ENCODE results near the gene ZNF646.
A peak's percentile ranks its signal among the peaks of the same experiment; 100 is the strongest.

Gene ZNF646

DNA sequence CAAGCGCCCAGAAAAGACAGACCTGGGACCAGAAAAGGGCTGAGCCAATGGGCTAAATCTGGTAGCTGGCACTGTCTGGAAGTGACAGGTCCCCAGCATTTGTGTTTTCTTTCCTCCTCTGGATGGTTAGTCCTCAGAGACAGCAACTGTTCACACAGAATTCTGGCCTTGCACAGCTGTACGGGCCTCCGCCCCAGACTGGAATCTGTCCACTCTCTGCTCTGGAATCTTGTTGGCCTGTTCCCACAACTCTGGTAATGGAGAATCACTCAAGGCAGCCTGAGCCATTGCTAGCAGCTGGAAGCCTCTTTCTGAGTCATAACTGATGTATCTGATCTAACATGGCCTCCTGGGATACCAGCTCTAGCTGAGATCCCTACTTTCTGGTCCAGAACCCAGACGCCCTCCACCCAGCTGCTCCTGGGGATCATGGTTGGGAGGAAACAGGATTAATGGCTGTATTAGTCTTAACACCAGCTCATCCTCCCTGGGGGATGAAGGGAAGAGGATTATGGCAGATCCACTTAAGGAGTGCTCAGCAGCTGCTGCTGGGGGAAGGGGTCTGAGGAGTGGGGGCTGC lies 9.2 kb upstream of the ZNF646 start:
- DNase-seq (ENCODE audit: low read depth in 2 of 2): no peak

DNA sequence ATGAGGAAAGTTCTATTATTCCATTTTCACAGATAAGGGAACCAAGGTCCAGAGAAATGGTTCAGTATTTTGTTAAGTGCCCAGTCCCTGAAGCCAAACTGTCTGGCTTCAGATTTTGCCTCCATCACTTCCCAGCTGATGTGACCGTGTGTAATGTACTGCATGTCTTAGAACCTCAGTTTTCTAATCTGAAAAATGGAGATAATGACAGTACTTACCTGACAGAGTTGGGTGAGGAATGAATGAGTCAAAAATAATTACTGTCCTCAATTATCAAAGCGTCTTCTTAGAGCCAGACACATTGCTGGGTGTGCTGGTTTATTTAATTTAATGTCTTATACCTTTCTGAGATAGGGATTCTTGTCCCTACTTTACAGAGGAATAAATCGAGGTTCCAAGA lies 6.9 kb upstream of the ZNF646 start:
- DNase-seq (ENCODE audit: low read depth in 2 of 2): no peak

DNA sequence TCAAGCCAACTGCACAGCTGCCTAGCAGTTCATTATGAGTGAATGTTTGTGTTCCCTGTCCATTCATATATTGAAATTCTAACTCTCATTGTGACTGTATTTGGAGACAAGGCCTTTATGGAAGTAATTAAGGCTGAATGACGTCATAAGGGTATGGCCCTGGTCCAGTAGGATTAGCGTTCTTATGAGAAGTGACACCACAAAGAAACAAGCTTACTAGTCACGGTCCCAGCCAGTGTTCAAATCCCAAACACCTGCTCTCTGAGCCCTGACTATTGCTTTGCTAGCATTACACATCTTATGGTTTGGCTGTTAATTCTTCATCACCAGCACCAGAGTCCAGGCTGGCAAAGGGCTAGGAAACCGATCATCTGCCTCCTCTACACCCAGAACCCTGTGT lies 2.4 kb upstream of the ZNF646 start:
- no peak for DNase-seq (ENCODE audit: low read depth in 2 of 2)

- no peak for DNase-seq (ENCODE audit: low read depth in 2 of 2)
These were observed 1.6 kb upstream of the ZNF646 start for GRCh38 chr16:31072540-31073141.

- peak; percentile 83 to 85 for DNase-seq (ENCODE audit: low read depth in 2 of 2)
These were observed 866 bp upstream of the ZNF646 start for GRCh38 chr16:31073142-31073969.

- DNase-seq (ENCODE audit: low read depth in 2 of 2): no peak
These were observed 577 bp downstream of the ZNF646 start for GRCh38 chr16:31074814-31075183.

- DNase-seq (ENCODE audit: low read depth in 2 of 2): no peak
These were observed 2.1 kb downstream of the ZNF646 start for GRCh38 chr16:31076319-31076718.

DNA sequence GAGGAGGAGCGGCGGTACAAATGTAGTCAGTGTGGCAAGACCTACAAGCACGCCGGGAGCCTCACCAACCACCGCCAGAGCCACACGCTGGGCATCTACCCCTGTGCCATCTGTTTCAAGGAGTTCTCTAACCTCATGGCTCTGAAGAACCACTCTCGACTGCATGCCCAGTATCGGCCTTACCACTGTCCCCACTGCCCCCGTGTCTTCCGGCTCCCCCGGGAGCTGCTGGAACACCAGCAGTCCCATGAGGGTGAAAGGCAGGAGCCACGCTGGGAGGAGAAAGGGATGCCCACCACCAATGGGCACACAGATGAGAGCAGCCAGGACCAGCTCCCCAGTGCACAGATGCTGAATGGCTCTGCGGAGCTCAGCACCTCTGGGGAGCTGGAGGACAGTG lies 2.8 kb downstream of the ZNF646 start:
- no peak for DNase-seq (ENCODE audit: low read depth in 2 of 2)

DNA sequence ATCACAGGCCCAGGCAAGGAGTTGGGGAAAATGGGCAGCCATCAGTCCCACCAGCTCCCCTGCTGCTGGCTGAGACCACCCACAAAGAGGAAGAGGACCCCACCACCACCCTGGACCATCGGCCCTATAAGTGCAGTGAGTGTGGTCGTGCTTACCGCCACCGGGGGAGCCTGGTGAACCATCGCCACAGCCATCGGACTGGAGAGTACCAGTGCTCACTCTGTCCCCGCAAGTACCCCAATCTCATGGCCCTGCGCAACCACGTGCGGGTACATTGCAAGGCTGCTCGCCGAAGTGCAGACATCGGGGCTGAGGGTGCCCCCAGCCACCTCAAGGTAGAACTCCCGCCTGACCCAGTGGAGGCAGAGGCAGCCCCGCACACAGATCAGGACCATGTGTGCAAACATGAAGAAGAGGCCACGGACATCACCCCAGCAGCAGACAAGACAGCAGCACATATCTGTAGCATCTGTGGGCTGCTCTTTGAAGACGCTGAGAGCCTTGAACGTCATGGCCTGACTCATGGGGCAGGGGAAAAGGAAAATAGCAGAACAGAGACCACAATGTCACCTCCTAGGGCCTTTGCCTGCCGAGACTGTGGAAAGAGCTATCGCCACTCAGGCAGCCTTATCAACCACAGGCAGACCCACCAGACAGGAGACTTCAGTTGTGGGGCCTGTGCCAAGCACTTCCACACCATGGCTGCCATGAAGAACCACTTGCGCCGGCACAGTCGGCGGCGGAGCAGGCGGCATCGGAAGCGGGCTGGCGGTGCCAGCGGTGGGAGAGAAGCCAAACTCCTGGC lies 3.6 kb downstream of the ZNF646 start:
- DNase-seq (ENCODE audit: low read depth in 2 of 2): no peak

GRCh38 chr16:31078597-31079341 lies 4.5 kb downstream of the ZNF646 start:
- DNase-seq (ENCODE audit: low read depth in 2 of 2): no peak

- DNase-seq (ENCODE audit: low read depth in 2 of 2): no peak
These were observed 5.2 kb downstream of the ZNF646 start for GRCh38 chr16:31079342-31079944.

- no peak for DNase-seq (ENCODE audit: low read depth in 2 of 2)
These were observed 5.9 kb downstream of the ZNF646 start for GRCh38 chr16:31080035-31080629.

DNA sequence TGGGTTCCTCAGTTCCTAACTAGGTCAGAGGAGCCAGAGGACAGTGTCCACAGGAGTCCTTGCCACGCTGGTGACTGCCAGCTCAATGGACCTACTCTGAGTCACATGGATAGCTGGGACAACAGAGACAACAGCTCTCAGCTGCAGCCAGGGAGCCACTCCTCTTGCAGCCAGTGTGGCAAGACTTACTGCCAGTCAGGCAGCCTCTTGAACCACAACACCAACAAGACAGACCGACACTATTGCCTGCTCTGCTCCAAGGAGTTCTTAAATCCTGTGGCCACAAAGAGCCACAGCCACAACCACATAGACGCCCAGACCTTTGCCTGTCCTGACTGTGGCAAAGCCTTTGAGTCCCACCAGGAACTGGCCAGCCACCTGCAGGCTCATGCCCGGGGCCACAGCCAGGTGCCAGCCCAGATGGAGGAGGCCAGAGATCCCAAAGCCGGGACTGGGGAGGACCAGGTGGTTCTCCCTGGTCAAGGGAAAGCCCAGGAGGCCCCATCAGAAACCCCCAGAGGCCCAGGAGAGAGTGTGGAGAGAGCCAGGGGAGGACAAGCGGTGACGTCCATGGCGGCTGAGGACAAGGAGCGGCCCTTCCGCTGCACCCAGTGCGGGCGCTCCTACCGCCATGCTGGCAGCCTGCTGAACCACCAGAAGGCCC lies 6.7 kb downstream of the ZNF646 start:
- DNase-seq (ENCODE audit: low read depth in 2 of 2): no peak

GRCh38 chr16:31081428-31082351 lies 7.5 kb downstream of the ZNF646 start:
- DNase-seq (ENCODE audit: low read depth in 2 of 2): no peak

GRCh38 chr16:31082368-31083045 lies 8.3 kb downstream of the ZNF646 start:
- DNase-seq (ENCODE audit: low read depth in 2 of 2): no peak

- no peak for DNase-seq (ENCODE audit: low read depth in 2 of 2)
These were observed 8.9 kb downstream of the ZNF646 start for GRCh38 chr16:31083081-31083480.

- no peak for DNase-seq (ENCODE audit: low read depth in 2 of 2)
These were observed 9.3 kb downstream of the ZNF646 start for GRCh38 chr16:31083556-31083955.

DNA sequence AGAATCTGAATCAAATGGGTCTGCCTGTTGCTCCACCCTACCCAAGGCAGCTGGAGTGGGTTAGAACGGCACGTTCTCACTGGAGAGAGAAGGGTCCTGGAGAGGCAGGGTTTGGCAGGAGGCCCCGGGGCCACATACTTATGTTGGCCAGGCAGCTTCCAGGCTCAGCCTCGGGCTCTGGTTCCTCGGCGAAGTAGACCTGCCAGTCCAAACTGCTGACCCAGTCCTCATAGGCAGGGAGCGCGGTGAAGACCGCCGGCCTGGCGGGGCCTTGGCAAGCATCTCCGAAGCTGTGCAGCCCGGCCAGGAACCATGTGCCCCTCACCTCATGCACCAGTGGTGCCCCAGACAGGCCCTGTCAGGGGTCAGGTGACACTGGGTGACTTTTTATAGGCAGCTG lies 9.8 kb downstream of the ZNF646 start:
- DNase-seq (ENCODE audit: low read depth in 2 of 2): no peak

All from activated CD4-positive, alpha-beta T cell treated with anti-CD3 and anti-CD28 coated beads for 24 hours (primary cell).